Measurements from ENCODE around the gene MAL.

GRCh38 chr2:95037384-95037839, 11.9 kb downstream of the MAL start:
- TF ChIP-seq POLR2A (IDR thresholded peaks at IDR 0.05; ENCODE audit: extremely low read depth, insufficient read length) (no peak), MAX (IDR thresholded peaks at IDR 0.05; ENCODE audit: low read depth, low read length) (no peak)
- TF ChIP-seq, protein P1, sequence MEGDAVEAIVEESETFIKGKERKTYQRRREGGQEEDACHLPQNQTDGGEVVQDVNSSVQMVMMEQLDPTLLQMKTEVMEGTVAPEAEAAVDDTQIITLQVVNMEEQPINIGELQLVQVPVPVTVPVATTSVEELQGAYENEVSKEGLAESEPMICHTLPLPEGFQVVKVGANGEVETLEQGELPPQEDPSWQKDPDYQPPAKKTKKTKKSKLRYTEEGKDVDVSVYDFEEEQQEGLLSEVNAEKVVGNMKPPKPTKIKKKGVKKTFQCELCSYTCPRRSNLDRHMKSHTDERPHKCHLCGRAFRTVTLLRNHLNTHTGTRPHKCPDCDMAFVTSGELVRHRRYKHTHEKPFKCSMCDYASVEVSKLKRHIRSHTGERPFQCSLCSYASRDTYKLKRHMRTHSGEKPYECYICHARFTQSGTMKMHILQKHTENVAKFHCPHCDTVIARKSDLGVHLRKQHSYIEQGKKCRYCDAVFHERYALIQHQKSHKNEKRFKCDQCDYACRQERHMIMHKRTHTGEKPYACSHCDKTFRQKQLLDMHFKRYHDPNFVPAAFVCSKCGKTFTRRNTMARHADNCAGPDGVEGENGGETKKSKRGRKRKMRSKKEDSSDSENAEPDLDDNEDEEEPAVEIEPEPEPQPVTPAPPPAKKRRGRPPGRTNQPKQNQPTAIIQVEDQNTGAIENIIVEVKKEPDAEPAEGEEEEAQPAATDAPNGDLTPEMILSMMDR (IDR thresholded peaks at IDR 0.05; ENCODE audit: low read depth, low read length), result no peak
